ENCODE measurements around the gene HSPB8.

DNA sequence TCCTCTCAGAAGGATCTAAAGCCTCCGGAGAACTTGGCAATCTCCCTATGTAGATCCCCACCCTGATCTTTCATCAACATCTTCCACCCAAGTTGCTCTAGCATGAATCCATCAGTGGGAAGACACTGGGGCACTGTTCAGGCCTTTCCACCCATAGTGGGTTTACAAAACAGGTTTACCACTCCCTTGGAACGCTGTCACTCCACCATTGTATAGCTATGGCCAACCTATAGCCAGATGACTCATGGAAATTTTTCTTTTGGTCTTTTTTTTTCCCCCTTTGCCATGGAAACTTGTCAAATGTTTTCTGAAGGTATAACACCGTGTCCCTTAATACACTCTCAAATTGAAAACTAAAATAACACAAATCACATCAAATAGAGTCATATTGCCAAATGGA, 10.8 kb upstream of the HSPB8 start:
- TF ChIP-seq POLR2A (IDR thresholded peaks at IDR 0.05; ENCODE audit: low read depth, low read length) (no peak), TAF1 (IDR thresholded peaks at IDR 0.05; ENCODE audit: low read depth, low read length) (no peak)
